Measurements from ENCODE around the gene FBXO42.

- TF ChIP-seq, protein P1, sequence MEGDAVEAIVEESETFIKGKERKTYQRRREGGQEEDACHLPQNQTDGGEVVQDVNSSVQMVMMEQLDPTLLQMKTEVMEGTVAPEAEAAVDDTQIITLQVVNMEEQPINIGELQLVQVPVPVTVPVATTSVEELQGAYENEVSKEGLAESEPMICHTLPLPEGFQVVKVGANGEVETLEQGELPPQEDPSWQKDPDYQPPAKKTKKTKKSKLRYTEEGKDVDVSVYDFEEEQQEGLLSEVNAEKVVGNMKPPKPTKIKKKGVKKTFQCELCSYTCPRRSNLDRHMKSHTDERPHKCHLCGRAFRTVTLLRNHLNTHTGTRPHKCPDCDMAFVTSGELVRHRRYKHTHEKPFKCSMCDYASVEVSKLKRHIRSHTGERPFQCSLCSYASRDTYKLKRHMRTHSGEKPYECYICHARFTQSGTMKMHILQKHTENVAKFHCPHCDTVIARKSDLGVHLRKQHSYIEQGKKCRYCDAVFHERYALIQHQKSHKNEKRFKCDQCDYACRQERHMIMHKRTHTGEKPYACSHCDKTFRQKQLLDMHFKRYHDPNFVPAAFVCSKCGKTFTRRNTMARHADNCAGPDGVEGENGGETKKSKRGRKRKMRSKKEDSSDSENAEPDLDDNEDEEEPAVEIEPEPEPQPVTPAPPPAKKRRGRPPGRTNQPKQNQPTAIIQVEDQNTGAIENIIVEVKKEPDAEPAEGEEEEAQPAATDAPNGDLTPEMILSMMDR (conservative IDR thresholded peaks at IDR 0.05; ENCODE audit: low read depth, low read length) = no peak
- TF ChIP-seq RAD21 (IDR thresholded peaks at IDR 0.05; ENCODE audit: low read length) (no peak), SMC3 (IDR thresholded peaks at IDR 0.05; ENCODE audit: low read depth, low read length) (no peak), RCOR1 (IDR thresholded peaks at IDR 0.05; ENCODE audit: insufficient replicate concordance, low read length) (no peak), MXI1 (IDR thresholded peaks at IDR 0.05; ENCODE audit: borderline replicate concordance, low read depth, low read length) (no peak), POLR2A (IDR thresholded peaks at IDR 0.05; ENCODE audit: low read depth, low read length) (no peak)
- TF ChIP-seq, protein P2, sequence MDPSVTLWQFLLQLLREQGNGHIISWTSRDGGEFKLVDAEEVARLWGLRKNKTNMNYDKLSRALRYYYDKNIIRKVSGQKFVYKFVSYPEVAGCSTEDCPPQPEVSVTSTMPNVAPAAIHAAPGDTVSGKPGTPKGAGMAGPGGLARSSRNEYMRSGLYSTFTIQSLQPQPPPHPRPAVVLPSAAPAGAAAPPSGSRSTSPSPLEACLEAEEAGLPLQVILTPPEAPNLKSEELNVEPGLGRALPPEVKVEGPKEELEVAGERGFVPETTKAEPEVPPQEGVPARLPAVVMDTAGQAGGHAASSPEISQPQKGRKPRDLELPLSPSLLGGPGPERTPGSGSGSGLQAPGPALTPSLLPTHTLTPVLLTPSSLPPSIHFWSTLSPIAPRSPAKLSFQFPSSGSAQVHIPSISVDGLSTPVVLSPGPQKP (IDR thresholded peaks at IDR 0.05; ENCODE audit: borderline replicate concordance, low read depth, low read length) = no peak
These were observed 136.2 kb downstream of the FBXO42 start for GRCh38 chr1:16215882-16216753.

All from IMR-90 (cell line).